Keratinocyte (primary cell): Measurements from ENCODE around the gene LTB4R2. TPM values are rescaled to one million over a fixed set of nuclear protein-coding genes. Genes with fewer than 3 reads are reported as not detected.
A peak's percentile ranks its signal among the peaks of the same experiment; 100 is the strongest.

Experiments used
- DNase-seq: peaks from one replicate; pipeline ENCODE4 v3.0.0-alpha.2; 2011; ENCODE audit warnings: low read depth, missing footprints, low spot score
- FAIRE-seq: peaks from 2 replicates; lab custom pipeline; 2011; peaks lifted over from hg19 to GRCh38; lab: Jason Lieb, UNC
- H2AFZ ChIP-seq: 2 replicates; pipeline ENCODE4 v1.6.0; 2012; ENCODE audit warnings: low read length, control low read depth, inconsistent platforms; ENCODE audit not compliant: control insufficient read depth
- H3K27ac ChIP-seq: 2 replicates; pipeline ENCODE4 v1.5.1; 2011; ENCODE audit warnings: low read length; ENCODE audit not compliant: control insufficient read depth, insufficient read depth
- H3K27me3 ChIP-seq: 3 replicates; pipeline ENCODE4 v1.6.0; 2011; ENCODE audit warnings: low read length; ENCODE audit not compliant: control insufficient read depth, insufficient read depth; ENCODE audit errors: extremely low read depth
- H3K36me3 ChIP-seq, 2 experiments: 2 replicates in 1 of 2; 3 replicates in 1 of 2; pipeline ENCODE4 v1.5.1; 2011; ENCODE audit warnings: low read length in 2 of 2, mild to moderate bottlenecking in 1 of 2; ENCODE audit not compliant: control insufficient read depth in 2 of 2, insufficient read depth in 2 of 2; ENCODE audit errors: extremely low read depth in 1 of 2
- H3K4me1 ChIP-seq: 3 replicates; pipeline ENCODE4 v1.5.1; 2011; ENCODE audit warnings: low read length; ENCODE audit not compliant: control insufficient read depth, insufficient read depth; ENCODE audit errors: extremely low read depth
- H3K4me2 ChIP-seq: 3 replicates; pipeline ENCODE4 v1.6.0; 2011; ENCODE audit warnings: low read depth, low read length; ENCODE audit not compliant: control insufficient read depth, insufficient read depth; ENCODE audit errors: extremely low read depth
- H3K4me3 ChIP-seq, 3 experiments: fragments of 200-600 bp in 1 of 3; sonication (generic) in 1 of 3; 2 replicates in 2 of 3; 3 replicates in 1 of 3; pipeline ENCODE4 v1.5.1; 2011 to 2016; ENCODE audit warnings: low read length in 3 of 3, mild to moderate bottlenecking in 3 of 3, control low read depth in 2 of 3, inconsistent platforms in 1 of 3, low read depth in 1 of 3, mixed read lengths in 1 of 3, mixed run types in 1 of 3, moderate library complexity in 1 of 3; ENCODE audit not compliant: control insufficient read depth in 2 of 3, insufficient read depth in 2 of 3; ENCODE audit errors: extremely low read depth in 1 of 3
- H3K79me2 ChIP-seq: 2 replicates; pipeline ENCODE4 v1.6.0; 2012; ENCODE audit warnings: low read length; ENCODE audit not compliant: control insufficient read depth, insufficient read depth
- H3K9ac ChIP-seq: 3 replicates; pipeline ENCODE4 v1.6.0; 2011; ENCODE audit warnings: low read length; ENCODE audit not compliant: control insufficient read depth, insufficient read depth; ENCODE audit errors: extremely low read depth
- H3K9me1 ChIP-seq: 3 replicates; pipeline ENCODE4 v1.6.0; 2011; ENCODE audit warnings: low read length; ENCODE audit not compliant: control insufficient read depth, insufficient read depth; ENCODE audit errors: extremely low read depth
- H3K9me3 ChIP-seq: 2 replicates; pipeline ENCODE4 v1.5.1; 2012; ENCODE audit warnings: low read depth, low read length; ENCODE audit not compliant: control insufficient read depth
- H4K20me1 ChIP-seq: 3 replicates; pipeline ENCODE4 v1.6.0; 2011; ENCODE audit warnings: low read length; ENCODE audit not compliant: control insufficient read depth, insufficient read depth; ENCODE audit errors: extremely low read depth
- CTCF ChIP-seq, 3 experiments: IDR thresholded peaks in 1 of 3; conservative IDR thresholded peaks in 1 of 3; optimal IDR thresholded peaks in 1 of 3; 2 replicates in 2 of 3; 3 replicates in 1 of 3; pipeline versions ENCODE3 to v1.5.1; 2011; ENCODE audit warnings: low read length in 3 of 3, mild to moderate bottlenecking in 3 of 3, moderate library complexity in 2 of 3, control low read depth in 1 of 3, inconsistent platforms in 1 of 3; ENCODE audit not compliant: insufficient read depth in 2 of 3; ENCODE audit errors: extremely low read depth in 1 of 3
- EZH2 ChIP-seq: IDR thresholded peaks from one replicate; pipeline ENCODE4 v1.6.1; 2012; ENCODE audit warnings: inconsistent platforms, mild to moderate bottlenecking, low read length, moderate library complexity
- dilution Hi-C: fragments of 300-500 bp; cut with MboI; formaldehyde crosslinking; loops from one replicate; pipeline ENCODE4 v1.7.0; 2020; ENCODE audit warnings: low sequenced_read_pairs; ENCODE audit not compliant: extremely low pct_ligation_motif_present
- polyA plus RNA-seq, 5 experiments: library from polyadenylated mRNA; depleted of rRNA in 3 of 5; stranded (reverse) in 3 of 5; stranded (forward) in 1 of 5; unstranded in 1 of 5; fragments of >200 nt; gene quantifications; 1 replicate in 1 of 5; 2 replicates in 3 of 5; 3 replicates in 1 of 5; pipeline versions ENCODE4 v1.2.1 to v1.2.3, GENCODE V29; 2011 to 2012; ENCODE audit warnings: missing spikeins in 2 of 5, low read depth in 1 of 5, low replicate concordance in 1 of 5

Gene LTB4R2
- polyA plus RNA-seq, 1 donor (not counting 4 experiments of a cell fraction or from before 2014, with no cell fraction given), result 7.9 TPM

GRCh38 chr14:24264298-24264697, 45.6 kb upstream of the LTB4R2 start:
- Histone ChIP-seq H3K27me3 (no peaks in the 10 kb centered on the region), H3K27ac (peak overlapping the region; percentile 27), H4K20me1 (no peaks in the 10 kb centered on the region), H3K9ac (peak overlapping the region; percentile 3), H3K79me2 (no peaks in the 10 kb centered on the region), H3K9me1 (no peaks in the 10 kb centered on the region), H3K4me1 (peaks cover 24% of the 10 kb centered on the region), H3K4me3 (peak overlapping the region in 1 of 3 experiments; percentile 9), H3K36me3 (peaks cover 15 to 24% of the 10 kb centered on the region in 2 experiments), H3K4me2 (peak overlapping the region; percentile 46), H3K9me3 (no peaks in the 10 kb centered on the region), H2AFZ (no peak overlapping the region)
- no peak for DNase-seq
- peak; percentile 74 for FAIRE-seq
- dilution Hi-C loops, result no loop called here
- no peak for TF ChIP-seq EZH2
- no peak for TF ChIP-seq CTCF (optimal IDR thresholded peaks at IDR 0.05 in 1 of 3, IDR thresholded peaks at IDR 0.05 in 1 of 3, conservative IDR thresholded peaks at IDR 0.05 in 1 of 3; ENCODE audit: extremely low read depth in 1 of 3, insufficient read depth in 2 of 3, low read length in 3 of 3)

- H3K36me3 ChIP-seq, result peaks cover 15 to 28% of the 10 kb centered on the region in 2 experiments
- no peak overlapping the region for H3K9ac ChIP-seq
- peaks cover 3% of the 10 kb centered on the region for H3K79me2 ChIP-seq
- H3K9me1 ChIP-seq, result no peaks in the 10 kb centered on the region
- no peaks in the 10 kb centered on the region for H4K20me1 ChIP-seq
- dilution Hi-C loops, result no loop called here
- FAIRE-seq (no peak), DNase-seq (no peak)
- no peak overlapping the region for H3K4me3 ChIP-seq
- peaks cover 28% of the 10 kb centered on the region for H3K4me1 ChIP-seq
- no peaks in the 10 kb centered on the region for H3K9me3 ChIP-seq
- H2AFZ ChIP-seq, result no peak overlapping the region
- no peaks in the 10 kb centered on the region for H3K27me3 ChIP-seq
- TF ChIP-seq EZH2 (no peak), CTCF (optimal IDR thresholded peaks at IDR 0.05 in 1 of 3, IDR thresholded peaks at IDR 0.05 in 1 of 3, conservative IDR thresholded peaks at IDR 0.05 in 1 of 3; ENCODE audit: extremely low read depth in 1 of 3, insufficient read depth in 2 of 3, low read length in 3 of 3) (no peak)
- no peak overlapping the region for H3K4me2 ChIP-seq
- H3K27ac ChIP-seq, result no peak overlapping the region
These were observed 43.3 kb upstream of the LTB4R2 start for GRCh38 chr14:24266344-24267244.
